Activated naive CD4-positive, alpha-beta T cell (primary cell): ENCODE data around the gene RALA.
"Not testable (repeated sequence)": the region's sequence is repeated elsewhere in the genome, so short reads cannot be mapped to it uniquely, and the experiment has no call there.

ENCODE experiments used
- DNase-seq, 4 experiments: peaks; one replicate each; lab custom pipeline; 2025; lab: John Stamatoyannopoulos, UW

RALA gene

GRCh38 chr7:39683216-39683845, 60.0 kb downstream of the RALA start:
- no peak for DNase-seq

GRCh38 chr7:39686261-39686924, 63.0 kb downstream of the RALA start:
- no peak for DNase-seq

DNA sequence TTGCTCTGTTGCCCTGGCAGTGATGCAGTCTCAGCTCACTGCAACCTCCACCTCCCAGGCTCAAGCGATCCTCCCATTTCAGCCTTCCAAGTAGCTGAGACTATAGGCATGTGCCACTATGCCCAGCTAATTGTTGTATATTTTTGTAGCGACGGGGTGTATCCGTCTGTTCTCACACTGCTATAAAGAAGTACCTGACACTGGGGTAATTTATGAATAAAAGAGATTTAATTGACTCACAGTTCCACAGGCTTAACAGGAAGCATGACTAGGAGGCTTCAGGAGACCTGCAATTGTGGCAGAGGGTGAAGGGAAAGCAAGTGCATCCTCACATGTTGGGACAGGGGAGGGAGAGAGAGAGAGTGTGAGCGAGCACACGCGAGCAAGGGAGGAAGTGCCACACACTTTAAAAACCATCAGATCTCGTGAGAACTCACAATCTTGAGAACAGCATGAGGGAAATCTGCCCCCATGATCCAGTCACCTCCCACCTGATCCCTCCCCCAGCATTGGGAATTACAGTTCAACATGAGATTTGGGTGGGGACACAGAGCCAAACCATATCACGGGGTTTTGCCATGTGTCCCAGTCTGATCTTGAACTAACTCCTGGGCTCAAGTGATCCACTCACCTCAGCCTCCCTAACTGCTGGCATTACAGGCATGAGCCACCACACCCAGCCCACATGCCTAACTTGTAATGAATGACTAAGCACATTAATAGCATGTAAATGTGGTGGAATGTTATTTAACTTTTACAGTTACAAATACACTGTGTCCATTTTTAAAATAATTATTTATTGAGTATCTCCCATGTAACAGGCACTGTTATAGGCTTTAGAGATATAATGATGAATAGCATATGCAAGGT, 65.5 kb downstream of the RALA start:
- no peak for DNase-seq

GRCh38 chr7:39691821-39692220, 68.4 kb downstream of the RALA start:
- no peak for DNase-seq

GRCh38 chr7:39693086-39693485, 69.7 kb downstream of the RALA start:
- not testable (repeated sequence) for DNase-seq

GRCh38 chr7:39693812-39694211, 70.4 kb downstream of the RALA start:
- no peak for DNase-seq

DNA sequence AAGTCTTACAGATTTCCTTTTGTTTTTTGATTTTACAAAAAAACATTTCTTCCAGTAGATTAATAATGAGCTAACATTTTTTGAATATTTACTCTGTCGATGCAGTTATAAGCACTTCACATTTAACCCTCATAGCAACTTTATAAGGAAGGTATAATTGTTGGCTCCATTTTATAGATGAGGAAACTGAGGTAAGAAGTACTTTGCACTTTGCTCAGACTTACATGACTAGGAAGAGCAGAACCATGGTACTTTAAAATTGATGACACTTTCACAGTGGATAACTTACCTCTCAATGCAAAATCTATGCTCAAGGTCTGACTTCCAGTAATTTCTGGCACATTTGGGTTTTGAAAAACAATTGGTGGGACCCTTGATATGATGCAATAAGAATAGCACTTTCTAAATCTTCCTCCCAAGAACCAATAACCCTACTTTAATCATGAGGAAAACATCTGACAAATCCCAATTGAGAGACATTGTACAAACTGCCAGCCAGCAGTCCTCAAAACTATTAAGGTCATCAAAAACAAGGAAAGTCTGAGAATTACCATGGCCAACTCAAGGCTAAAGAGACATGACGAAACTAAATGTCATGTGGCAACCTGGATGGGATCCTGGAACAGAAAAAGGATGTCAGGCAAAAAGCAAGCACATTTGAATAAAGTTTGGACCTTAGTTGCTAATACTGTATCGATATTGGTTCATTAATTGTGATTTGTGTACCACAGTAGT, 72.6 kb downstream of the RALA start:
- DNase-seq, result no peak

DNA sequence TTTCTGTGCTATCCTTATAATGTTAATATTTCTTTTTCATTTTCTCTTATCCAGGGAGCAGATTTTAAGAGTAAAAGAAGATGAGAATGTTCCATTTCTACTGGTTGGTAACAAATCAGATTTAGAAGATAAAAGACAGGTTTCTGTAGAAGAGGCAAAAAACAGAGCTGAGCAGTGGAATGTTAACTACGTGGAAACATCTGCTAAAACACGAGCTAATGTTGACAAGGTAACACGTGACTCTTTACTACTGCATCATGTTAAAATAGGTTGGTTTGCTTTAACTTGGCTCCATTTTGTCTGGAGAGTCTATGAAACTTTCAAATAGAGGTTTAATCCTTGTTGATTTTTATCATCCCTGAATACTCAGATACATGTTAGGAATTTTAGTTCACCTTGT, 73.3 kb downstream of the RALA start:
- DNase-seq, result no peak

GRCh38 chr7:39697483-39697882, 74.1 kb downstream of the RALA start:
- no peak for DNase-seq

- no peak for DNase-seq
Observed at GRCh38 chr7:39700165-39700564, 76.8 kb downstream of the RALA start.

DNA sequence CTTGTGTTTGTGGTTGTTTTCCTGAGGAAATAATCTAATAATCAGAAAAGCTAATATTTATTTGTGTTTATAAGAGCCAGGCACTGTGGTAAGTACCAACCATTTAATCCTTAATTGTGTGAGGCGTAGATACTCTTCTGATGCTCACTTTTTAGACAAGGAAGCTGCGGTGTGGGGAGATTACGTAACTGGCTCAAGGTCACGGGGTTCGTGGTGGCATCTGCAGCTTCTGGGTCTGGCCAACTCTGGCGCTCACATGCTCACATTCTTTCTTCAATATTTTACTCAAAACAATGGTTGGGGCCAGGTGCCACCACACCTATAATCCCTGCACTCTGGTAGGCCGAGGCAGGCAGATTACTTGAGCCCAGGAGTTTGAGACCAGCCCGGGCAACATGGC, 77.6 kb downstream of the RALA start:
- no peak for DNase-seq

DNA sequence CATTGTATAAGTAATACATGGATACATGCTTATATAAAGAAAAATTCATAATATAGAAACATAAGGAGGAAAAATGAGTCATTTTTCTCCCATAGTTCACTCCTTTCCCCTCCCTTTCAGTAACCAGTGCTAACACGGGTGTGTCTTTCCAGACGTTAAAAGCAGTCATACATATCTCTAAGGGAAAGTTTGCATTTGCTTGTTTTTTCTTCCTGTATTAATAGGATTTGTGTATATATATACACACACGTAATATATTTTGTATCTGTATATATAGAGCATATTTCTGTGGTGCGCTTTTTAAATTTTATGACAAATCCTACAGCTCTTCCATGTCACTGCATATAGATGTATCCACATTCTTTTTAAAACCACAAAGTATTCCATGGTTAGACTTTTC, 78.8 kb downstream of the RALA start:
- no peak for DNase-seq

GRCh38 chr7:39703144-39703543, 79.8 kb downstream of the RALA start:
- DNase-seq, result no peak

DNA sequence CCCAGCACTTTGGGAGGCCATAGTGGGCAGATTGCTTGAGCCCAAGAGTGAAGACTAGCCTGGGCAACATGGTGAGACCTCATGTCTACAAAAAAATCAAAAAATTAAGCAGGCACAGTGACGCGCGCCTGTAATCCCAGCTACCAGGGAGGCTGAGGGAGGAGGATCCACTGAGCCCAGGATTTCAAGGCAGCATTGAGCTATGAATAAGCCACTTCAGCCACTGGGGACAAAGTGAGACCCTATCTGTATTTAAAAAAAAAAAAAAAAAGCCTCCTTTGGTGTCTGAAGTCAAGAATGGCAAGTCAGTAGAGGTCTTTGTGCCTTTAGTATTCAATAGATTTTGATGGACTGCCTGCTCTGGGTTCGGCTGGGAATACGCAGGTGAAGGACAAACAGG, 85.7 kb downstream of the RALA start:
- no peak for DNase-seq

DNA sequence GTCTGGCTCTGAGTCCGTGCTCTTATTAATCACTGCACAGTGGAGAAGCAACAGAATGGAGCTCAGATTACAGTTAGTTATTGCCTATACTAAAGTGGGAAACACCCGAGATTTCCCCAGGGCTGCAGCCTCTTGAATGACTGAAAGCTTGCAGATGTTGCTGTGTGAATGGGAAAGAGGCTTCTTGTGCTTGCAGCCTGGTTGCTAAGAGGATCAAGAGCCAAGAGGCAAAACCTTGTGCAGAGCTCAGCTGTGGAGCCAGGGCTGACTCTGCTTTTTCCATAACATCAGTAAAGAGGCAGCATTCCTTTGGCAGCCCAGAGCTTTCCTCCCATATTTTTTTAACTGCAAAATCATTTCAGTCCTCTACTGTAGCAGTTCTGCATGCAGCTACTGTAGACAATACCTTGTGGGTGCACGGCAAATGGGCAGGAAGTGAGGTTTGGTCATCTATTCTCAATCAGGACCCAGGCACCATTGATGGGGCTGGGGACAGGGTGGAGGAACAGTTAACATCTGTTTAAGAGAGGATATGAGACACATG, 86.5 kb downstream of the RALA start:
- DNase-seq, result no peak

DNA sequence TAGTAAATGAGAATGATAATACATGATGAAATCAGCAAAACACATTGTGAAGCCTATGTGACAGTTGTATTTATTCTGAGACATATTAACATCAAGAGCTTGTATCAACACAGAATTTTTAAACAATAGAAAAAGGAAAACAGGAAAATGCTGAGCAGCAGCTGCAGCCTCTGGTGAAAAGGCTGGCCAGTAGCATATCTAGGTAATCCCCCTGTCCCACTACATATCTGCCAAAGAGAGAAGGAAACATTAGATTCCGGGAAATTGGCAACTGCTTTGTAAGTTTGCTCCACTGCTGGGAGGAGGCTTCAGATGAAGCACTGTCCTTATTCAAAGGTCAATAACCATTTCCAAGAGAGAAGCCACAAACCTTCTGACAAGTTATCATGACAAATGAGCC, 89.4 kb downstream of the RALA start:
- DNase-seq, result no peak

DNA sequence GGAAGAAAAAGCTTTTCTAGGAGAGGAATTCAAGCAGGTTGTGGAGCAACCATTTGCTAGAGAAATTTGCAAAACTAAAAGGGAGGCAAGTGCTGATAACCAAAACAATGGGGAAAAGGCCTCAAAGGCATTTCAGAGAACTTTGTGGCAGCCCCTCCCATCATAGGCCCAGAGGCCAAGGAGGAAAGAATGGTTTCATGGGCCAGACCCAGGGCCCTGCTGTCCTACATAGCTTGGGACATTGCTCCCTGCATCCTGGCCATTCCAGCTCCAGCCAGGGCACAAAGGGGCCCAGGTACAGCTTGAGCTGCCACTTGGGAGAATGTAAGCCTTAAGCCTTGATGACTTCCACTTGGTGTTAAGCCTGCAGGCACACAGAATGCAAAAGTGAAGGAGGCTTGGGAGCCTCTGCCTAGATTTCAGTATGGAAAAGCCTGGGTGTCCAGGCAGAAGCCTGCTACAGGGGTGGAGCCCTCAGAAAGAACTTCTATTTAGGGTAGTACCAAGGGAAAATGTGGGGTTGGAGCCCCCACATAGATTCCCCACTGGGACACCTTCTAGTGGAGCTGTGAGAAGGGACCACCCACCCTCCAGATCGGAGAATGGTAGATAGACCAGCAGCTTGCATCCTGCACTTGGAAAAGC, 91.2 kb downstream of the RALA start:
- DNase-seq, result no peak

- no peak for DNase-seq
Observed at GRCh38 chr7:39720586-39720985, 97.2 kb downstream of the RALA start.

DNA sequence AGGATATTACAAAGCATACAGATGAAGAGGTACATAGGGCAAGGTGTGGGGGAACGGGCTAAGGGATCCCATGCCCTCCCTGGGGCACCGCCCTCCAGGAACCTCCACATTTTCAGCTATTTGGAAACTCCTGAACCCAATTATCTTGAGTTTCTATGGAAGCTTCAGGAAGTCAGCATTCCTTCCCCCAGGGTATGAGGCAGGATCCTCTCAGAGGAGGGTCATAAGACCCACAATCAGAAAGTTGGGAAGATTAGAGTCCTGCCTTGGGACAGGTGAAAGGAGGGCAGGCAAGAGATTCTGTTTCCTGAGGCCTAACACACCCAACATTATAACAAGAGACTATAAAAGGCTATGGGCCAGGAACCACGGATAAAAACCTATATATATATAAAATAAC, 98.0 kb downstream of the RALA start:
- DNase-seq, result no peak

DNA sequence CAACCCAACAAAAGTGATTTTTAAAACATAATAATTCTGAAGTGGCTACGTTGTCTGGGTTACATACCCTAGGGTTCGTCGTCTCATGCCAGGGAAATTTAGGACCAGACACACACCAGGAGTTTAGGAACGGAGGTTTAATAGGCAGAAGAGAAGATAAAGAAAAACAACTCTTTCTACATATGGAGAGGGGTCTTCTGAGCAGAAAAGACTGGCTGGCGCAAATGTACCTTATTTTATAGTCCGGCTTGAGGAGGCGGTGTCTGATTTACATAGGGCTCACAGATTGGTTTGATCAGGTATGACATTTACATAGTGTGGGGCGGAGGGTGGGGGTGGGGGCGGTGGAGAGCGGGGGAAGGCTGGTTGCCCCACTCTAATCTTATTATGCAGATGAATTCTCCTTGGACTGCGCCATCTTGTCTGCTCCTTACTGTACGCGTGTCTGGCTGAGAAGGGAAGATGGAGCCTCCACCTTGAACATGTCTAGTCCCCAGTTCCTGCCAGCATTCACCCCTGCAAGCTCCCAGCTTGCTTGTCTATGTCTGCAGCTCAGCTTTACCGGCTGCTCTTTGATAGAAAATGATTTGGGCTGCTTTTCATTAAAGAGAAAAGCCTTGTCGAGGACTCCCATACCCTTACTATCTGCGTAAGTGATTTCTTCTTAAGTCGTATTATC, 98.7 kb downstream of the RALA start:
- no peak for DNase-seq
